NT2/D1 (cell line): ENCODE measurements around the gene RAB40A.

Experiments used
- YY1 ChIP-seq: IDR thresholded peaks from 2 replicates; pipeline ENCODE4 v1.6.1; 2011; ENCODE audit not compliant: insufficient read length, insufficient read depth
- ZNF274 ChIP-seq: IDR thresholded peaks from 2 replicates; pipeline ENCODE4 v1.6.1; 2011; ENCODE audit warnings: mild to moderate bottlenecking, low read depth, low read length

GRCh38 chrX:103488332-103488731, 31.0 kb downstream of the RAB40A start:
- TF ChIP-seq ZNF274 (no peak), YY1 (no peak)
